Astrocyte (in vitro differentiated cells and primary cell): ENCODE measurements around the gene COQ10B. TPM values are rescaled to one million over a fixed set of nuclear protein-coding genes. Genes with fewer than 3 reads are reported as not detected.

Experiments
- DNase-seq: peaks from one replicate; pipeline ENCODE4 v3.0.0-alpha.2; 2010; ENCODE audit warnings: low read depth
- FAIRE-seq: peaks from 2 replicates; lab custom pipeline; 2011; peaks lifted over from hg19 to GRCh38; lab: Jason Lieb, UNC
- H2AFZ ChIP-seq: 2 replicates; pipeline ENCODE4 v1.6.0; 2012; ENCODE audit warnings: low read depth, low read length, inconsistent platforms
- H3K27ac ChIP-seq: 2 replicates; pipeline ENCODE4 v1.5.1; 2011; ENCODE audit warnings: low read depth, low read length, inconsistent platforms
- H3K27me3 ChIP-seq: 2 replicates; pipeline ENCODE4 v1.6.0; 2011; ENCODE audit warnings: low read length, inconsistent platforms; ENCODE audit not compliant: insufficient read depth
- H3K36me3 ChIP-seq: 2 replicates; pipeline ENCODE4 v1.5.1; 2011; ENCODE audit warnings: low read length, inconsistent platforms; ENCODE audit not compliant: insufficient read depth
- H3K4me1 ChIP-seq: 2 replicates; pipeline ENCODE4 v1.5.1; 2011; ENCODE audit warnings: low read length, inconsistent platforms; ENCODE audit not compliant: insufficient read depth
- H3K4me2 ChIP-seq: 2 replicates; pipeline ENCODE4 v1.6.0; 2012; ENCODE audit warnings: low read length, inconsistent platforms
- H3K4me3 ChIP-seq: 2 replicates; pipeline ENCODE4 v1.5.1; 2011; ENCODE audit warnings: low read depth, mild to moderate bottlenecking, low read length, inconsistent platforms; ENCODE audit not compliant: insufficient read depth
- H3K79me2 ChIP-seq: 2 replicates; pipeline ENCODE4 v1.6.0; 2012; ENCODE audit warnings: mild to moderate bottlenecking, low read length, inconsistent platforms; ENCODE audit not compliant: insufficient read depth
- H3K9ac ChIP-seq: 2 replicates; pipeline ENCODE4 v1.6.0; 2012; ENCODE audit warnings: mild to moderate bottlenecking, low read length, inconsistent platforms
- H3K9me3 ChIP-seq: 2 replicates; pipeline ENCODE4 v1.5.1; 2012; ENCODE audit warnings: low read depth, mild to moderate bottlenecking, low read length, inconsistent platforms; ENCODE audit not compliant: insufficient read depth
- H4K20me1 ChIP-seq: 2 replicates; pipeline ENCODE4 v1.6.0; 2012; ENCODE audit warnings: low read length, inconsistent platforms; ENCODE audit not compliant: insufficient read depth
- H3K27ac Mint-ChIP-seq: one replicate; pipeline ENCODE4 v1.8.0; 2021; ENCODE audit warnings: mild to moderate bottlenecking, mixed read lengths; ENCODE audit not compliant: unreplicated experiment
- H3K27me3 Mint-ChIP-seq: one replicate; pipeline ENCODE4 v1.8.0; 2021; ENCODE audit warnings: low read depth, mixed read lengths; ENCODE audit not compliant: unreplicated experiment
- H3K36me3 Mint-ChIP-seq: one replicate; pipeline ENCODE4 v1.8.0; 2021; ENCODE audit warnings: low read depth, mixed read lengths; ENCODE audit not compliant: unreplicated experiment
- H3K4me1 Mint-ChIP-seq: one replicate; pipeline ENCODE4 v1.8.0; 2021; ENCODE audit warnings: low read depth, mixed read lengths; ENCODE audit not compliant: unreplicated experiment
- H3K4me3 Mint-ChIP-seq: one replicate; pipeline ENCODE4 v1.8.0; 2021; ENCODE audit warnings: mild to moderate bottlenecking, moderate library complexity, mixed read lengths; ENCODE audit not compliant: unreplicated experiment
- H3K9me3 Mint-ChIP-seq: one replicate; pipeline ENCODE4 v1.8.0; 2021; ENCODE audit warnings: mild to moderate bottlenecking, mixed read lengths; ENCODE audit not compliant: unreplicated experiment
- CTCF ChIP-seq: IDR thresholded peaks from 2 replicates; pipeline ENCODE4 v1.5.1; 2011; ENCODE audit warnings: low read depth, mild to moderate bottlenecking, inconsistent platforms, low read length, moderate library complexity; ENCODE audit not compliant: insufficient read depth
- EZH2 ChIP-seq: IDR thresholded peaks from 2 replicates; pipeline ENCODE4 v1.6.1; 2012; ENCODE audit warnings: mild to moderate bottlenecking, low read length, inconsistent platforms; ENCODE audit not compliant: insufficient read depth
- total RNA-seq: library from RNA; stranded (reverse); gene quantifications from 2 replicates; pipeline ENCODE4 v1.2.1, GENCODE V29; 2021

The COQ10B gene
- total RNA-seq, 1 donor from 2014 or later = 46.0 TPM

GRCh38 chr2:197435598-197436420 lies 17.5 kb upstream of the COQ10B start:
- H3K27ac ChIP-seq = peak overlapping the region; percentile 97
- Mint-ChIP-seq H3K27me3 (no peaks in the 10 kb centered on the region), H3K4me3 (peak overlapping the region; percentile 94), H3K27ac (peak overlapping the region; percentile 99), H3K9me3 (no peaks in the 10 kb centered on the region), H3K36me3 (no peaks in the 10 kb centered on the region), H3K4me1 (peaks cover 17% of the 10 kb centered on the region)
- peak overlapping the region; percentile 94 for H3K4me3 ChIP-seq
- DNase-seq (no peak), FAIRE-seq (no peak)
- H3K9me3 ChIP-seq = no peaks in the 10 kb centered on the region
- peak overlapping the region; percentile 87 for H2AFZ ChIP-seq
- H3K36me3 ChIP-seq = peaks cover 3% of the 10 kb centered on the region
- no peaks in the 10 kb centered on the region for H3K27me3 ChIP-seq
- H3K4me1 ChIP-seq = peaks cover 15% of the 10 kb centered on the region
- peak overlapping the region; percentile 94 for H3K4me2 ChIP-seq
- H3K9ac ChIP-seq = peak overlapping the region; percentile 99
- H4K20me1 ChIP-seq = peaks cover 32% of the 10 kb centered on the region
- H3K79me2 ChIP-seq = peaks cover 50% of the 10 kb centered on the region
- TF ChIP-seq CTCF (no peak), EZH2 (no peak)

DNA sequence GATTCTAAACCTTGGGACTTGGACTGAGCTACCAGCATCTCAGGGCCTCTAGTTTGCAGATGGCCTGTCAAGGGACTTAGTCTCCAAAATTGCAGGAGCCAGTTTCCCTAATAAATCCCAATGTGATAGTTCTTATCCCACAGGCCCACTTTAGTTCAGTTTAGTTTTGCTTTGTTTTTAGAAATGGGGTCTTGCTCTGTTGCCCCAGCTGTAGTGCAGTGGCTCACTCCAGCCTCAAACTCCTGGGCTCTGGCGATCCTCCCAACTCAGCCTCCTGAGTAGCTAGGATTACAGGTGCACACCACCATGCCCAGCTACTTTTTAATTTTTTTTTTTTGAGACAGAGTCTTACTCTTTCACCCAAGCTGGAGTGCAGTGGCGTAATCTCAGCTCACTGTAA lies 16.0 kb upstream of the COQ10B start:
- H3K79me2 ChIP-seq = peaks cover 34% of the 10 kb centered on the region
- peaks cover 17% of the 10 kb centered on the region for H4K20me1 ChIP-seq
- H3K4me3 ChIP-seq = no peak overlapping the region
- TF ChIP-seq EZH2 (no peak), CTCF (no peak)
- Mint-ChIP-seq H3K36me3 (no peaks in the 10 kb centered on the region), H3K27me3 (no peaks in the 10 kb centered on the region), H3K27ac (no peak overlapping the region), H3K9me3 (no peaks in the 10 kb centered on the region), H3K4me3 (no peak overlapping the region), H3K4me1 (peaks cover 8% of the 10 kb centered on the region)
- no peak overlapping the region for H3K9ac ChIP-seq
- H3K27ac ChIP-seq = no peak overlapping the region
- no peaks in the 10 kb centered on the region for H3K9me3 ChIP-seq
- no peaks in the 10 kb centered on the region for H3K27me3 ChIP-seq
- peaks cover under 1% of the 10 kb centered on the region for H3K36me3 ChIP-seq
- H3K4me2 ChIP-seq = no peak overlapping the region
- DNase-seq = no peak
- peaks cover 10% of the 10 kb centered on the region for H3K4me1 ChIP-seq
- no peak overlapping the region for H2AFZ ChIP-seq
- no peak for FAIRE-seq

DNA sequence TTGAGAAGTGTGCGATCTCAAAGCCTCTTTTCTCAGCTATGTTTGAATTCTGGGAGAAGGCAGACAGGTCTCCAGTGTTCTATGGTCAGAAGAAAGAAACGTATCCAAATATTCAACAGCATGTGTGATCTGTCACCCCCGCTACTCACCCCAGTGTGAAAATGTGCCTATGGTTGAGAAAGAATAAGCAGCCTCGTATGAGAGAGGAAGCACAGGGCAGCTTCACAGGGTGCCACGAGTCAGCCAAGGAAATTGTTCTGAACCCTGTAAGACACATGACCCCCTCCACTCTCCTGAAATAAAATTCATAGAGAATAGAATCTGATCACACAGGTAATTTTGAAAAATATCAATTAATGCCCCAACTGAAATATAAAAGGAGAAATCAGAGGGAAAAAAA lies 10.5 kb upstream of the COQ10B start:
- Histone ChIP-seq H3K27me3 (no peaks in the 10 kb centered on the region), H3K4me3 (no peak overlapping the region), H3K79me2 (no peaks in the 10 kb centered on the region), H4K20me1 (no peaks in the 10 kb centered on the region), H2AFZ (no peak overlapping the region), H3K9me3 (no peaks in the 10 kb centered on the region), H3K4me2 (no peak overlapping the region), H3K4me1 (no peaks in the 10 kb centered on the region), H3K27ac (no peak overlapping the region), H3K9ac (no peak overlapping the region), H3K36me3 (no peaks in the 10 kb centered on the region)
- TF ChIP-seq CTCF = no peak
- no peak for TF ChIP-seq EZH2
- Mint-ChIP-seq H3K4me1 (no peaks in the 10 kb centered on the region), H3K4me3 (no peak overlapping the region), H3K36me3 (no peaks in the 10 kb centered on the region), H3K9me3 (no peaks in the 10 kb centered on the region), H3K27ac (no peak overlapping the region), H3K27me3 (no peaks in the 10 kb centered on the region)
- FAIRE-seq (no peak), DNase-seq (no peak)
